ENCODE measurements around the gene SDK2. TPM values are rescaled to one million over a fixed set of nuclear protein-coding genes. Genes with fewer than 3 reads are reported as not detected.

SDK2 gene
- total RNA-seq, 2 donors from 2014 or later, result 0.26 to 0.33 TPM

DNA sequence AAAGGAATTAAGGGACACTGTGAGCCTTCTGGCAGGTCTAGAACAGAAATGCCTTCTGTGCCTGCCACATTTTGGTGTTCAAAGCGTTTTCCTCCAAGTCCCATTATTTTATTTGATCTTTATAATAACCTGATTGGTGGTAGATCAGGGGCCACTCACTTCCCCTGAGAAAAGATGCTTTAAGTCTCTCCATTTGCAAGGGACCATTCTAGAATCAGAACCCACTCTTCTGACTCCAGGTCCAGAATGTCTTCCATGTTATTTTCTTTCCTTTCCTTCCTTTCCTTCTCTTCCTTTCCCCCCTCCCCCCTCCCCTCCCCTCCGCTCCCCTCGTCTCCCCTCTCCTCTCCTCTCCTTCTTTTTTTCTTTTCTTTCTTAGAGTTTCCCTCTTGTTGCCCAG lies 313.2 kb downstream of the SDK2 start:
- H3K36me3 ChIP-seq (replicated peaks in 1 of 2; ENCODE audit: insufficient read depth in 1 of 2, low read depth in 2 of 2), result no peaks in the 10 kb centered on the region
- H3K4me3 ChIP-seq, result no peak overlapping the region
- no peak for TF ChIP-seq POLR2A (IDR thresholded peaks at IDR 0.05)
- TF ChIP-seq, protein P1, sequence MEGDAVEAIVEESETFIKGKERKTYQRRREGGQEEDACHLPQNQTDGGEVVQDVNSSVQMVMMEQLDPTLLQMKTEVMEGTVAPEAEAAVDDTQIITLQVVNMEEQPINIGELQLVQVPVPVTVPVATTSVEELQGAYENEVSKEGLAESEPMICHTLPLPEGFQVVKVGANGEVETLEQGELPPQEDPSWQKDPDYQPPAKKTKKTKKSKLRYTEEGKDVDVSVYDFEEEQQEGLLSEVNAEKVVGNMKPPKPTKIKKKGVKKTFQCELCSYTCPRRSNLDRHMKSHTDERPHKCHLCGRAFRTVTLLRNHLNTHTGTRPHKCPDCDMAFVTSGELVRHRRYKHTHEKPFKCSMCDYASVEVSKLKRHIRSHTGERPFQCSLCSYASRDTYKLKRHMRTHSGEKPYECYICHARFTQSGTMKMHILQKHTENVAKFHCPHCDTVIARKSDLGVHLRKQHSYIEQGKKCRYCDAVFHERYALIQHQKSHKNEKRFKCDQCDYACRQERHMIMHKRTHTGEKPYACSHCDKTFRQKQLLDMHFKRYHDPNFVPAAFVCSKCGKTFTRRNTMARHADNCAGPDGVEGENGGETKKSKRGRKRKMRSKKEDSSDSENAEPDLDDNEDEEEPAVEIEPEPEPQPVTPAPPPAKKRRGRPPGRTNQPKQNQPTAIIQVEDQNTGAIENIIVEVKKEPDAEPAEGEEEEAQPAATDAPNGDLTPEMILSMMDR (IDR thresholded peaks at IDR 0.05), result no peak
- no peak overlapping the region for H3K27ac ChIP-seq
- 51 to 67% methylated on average over 3 of the region's 3 CpGs for WGBS, 2 donors
- no peak for ATAC-seq
- no peaks in the 10 kb centered on the region for H3K4me1 ChIP-seq
- H3K9me3 ChIP-seq, result no peaks in the 10 kb centered on the region
- DNase-seq, result no peak
- no peaks in the 10 kb centered on the region for H3K27me3 ChIP-seq
- intact Hi-C loops (cut with DNase I), result no loop called here

DNA sequence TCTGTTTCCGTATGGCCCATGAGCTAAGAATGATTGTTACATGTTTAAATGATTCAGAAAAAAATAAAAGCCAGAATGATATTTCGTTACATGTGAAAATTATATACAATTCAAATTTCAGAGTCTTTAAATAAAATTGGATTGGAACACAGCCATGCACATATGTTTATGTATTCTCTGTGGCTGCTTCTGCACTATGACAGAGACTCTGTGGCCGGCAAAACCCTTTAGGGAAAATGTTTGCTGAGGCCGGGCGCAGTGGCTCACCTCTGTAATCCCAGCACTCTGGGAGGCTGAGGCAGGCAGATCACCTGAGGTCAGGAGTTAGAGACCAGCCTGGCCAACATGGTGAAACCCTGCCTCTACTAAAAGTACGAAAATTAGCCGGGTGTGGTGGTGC lies 316.6 kb downstream of the SDK2 start:
- no peaks in the 10 kb centered on the region for H3K27me3 ChIP-seq
- H3K9me3 ChIP-seq, result no peaks in the 10 kb centered on the region
- TF ChIP-seq, protein P1 (IDR thresholded peaks at IDR 0.05), result no peak
- TF ChIP-seq POLR2A (IDR thresholded peaks at IDR 0.05), result no peak
- 89 to 90% methylated on average over 7 of the region's 7 CpGs for WGBS, 2 donors
- no peaks in the 10 kb centered on the region for H3K36me3 ChIP-seq (replicated peaks in 1 of 2; ENCODE audit: insufficient read depth in 1 of 2, low read depth in 2 of 2)
- H3K4me3 ChIP-seq, result no peak overlapping the region
- no peaks in the 10 kb centered on the region for H3K4me1 ChIP-seq
- intact Hi-C loops (cut with DNase I), result no loop called here
- no peak overlapping the region for H3K27ac ChIP-seq
- DNase-seq (no peak), ATAC-seq (no peak)

DNA sequence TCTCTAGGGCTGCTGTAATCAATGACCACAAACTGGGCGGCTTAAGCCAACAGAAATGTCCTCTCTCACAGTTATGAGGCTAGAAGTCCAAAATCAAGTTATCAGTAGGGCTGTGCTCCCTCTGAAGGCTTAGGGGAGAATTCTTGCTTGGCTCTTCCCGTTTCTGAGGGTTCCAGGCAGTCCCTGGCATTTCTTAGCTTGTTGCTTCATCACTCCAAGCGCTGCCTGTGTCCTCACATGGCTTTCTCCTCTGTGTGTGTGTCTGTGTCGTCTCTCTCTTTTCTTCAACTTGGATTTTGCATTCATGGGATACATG lies 318.8 kb downstream of the SDK2 start:
- intact Hi-C loops (cut with DNase I), result no loop called here
- Histone ChIP-seq H3K27ac (peak overlapping the region in 1 of 4 donors; percentile 11), H3K4me1 (no peaks in the 10 kb centered on the region), H3K27me3 (no peaks in the 10 kb centered on the region), H3K9me3 (no peaks in the 10 kb centered on the region), H3K4me3 (no peak overlapping the region), H3K36me3 (replicated peaks in 1 of 2; ENCODE audit: insufficient read depth in 1 of 2, low read depth in 2 of 2) (no peaks in the 10 kb centered on the region)
- TF ChIP-seq POLR2A (IDR thresholded peaks at IDR 0.05), result no peak
- TF ChIP-seq, protein P1 (IDR thresholded peaks at IDR 0.05), result no peak
- WGBS, 2 donors, result 58 to 64% methylated on average over 4 of the region's 4 CpGs
- ATAC-seq (peak; percentile 60), DNase-seq (peak in 1 of 4 donors; percentile 35)

DNA sequence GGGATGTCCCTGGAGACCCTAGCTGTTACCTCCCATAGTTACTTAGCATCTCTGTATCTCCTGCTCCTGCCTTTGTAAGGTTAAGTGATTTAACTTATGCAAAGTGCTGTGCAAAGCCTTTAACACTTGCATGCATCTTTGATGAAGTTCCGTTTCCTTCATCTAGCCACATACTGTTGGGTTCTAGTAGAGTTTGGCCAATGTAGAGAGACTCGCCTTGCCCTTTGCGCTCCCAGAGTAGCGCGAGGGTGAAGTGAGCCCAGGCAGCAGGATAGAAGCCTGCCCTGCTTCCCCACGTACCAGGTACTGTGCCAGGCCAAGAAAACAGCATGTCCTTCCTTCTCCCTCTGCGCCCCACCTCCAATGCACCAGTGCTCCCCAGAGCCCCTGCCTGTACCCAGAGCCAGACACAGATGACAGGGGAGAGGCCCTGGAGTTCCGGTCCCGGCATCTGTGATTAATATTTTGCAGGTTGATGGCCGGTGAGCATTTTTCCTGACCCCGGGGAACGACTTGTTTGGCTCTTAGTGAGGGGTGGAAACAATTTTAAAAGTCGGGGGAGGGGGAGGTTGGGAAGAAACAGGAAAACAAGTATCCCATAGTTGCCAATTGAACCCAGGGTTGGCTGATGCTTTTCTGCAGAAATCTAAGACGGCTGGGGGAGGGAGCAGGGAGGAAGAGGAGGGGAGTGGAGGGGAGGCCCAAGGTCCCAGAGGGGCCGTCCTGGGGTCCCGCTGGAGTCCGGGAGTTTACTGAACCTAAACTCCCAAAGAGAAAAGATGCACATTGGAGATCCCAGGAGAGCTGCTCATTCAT lies 319.3 kb downstream of the SDK2 start:
- no peaks in the 10 kb centered on the region for H3K36me3 ChIP-seq (replicated peaks in 1 of 2; ENCODE audit: insufficient read depth in 1 of 2, low read depth in 2 of 2)
- TF ChIP-seq POLR2A (IDR thresholded peaks at IDR 0.05), result no peak
- TF ChIP-seq, protein P1 (IDR thresholded peaks at IDR 0.05), result no peak
- H3K4me1 ChIP-seq, result no peaks in the 10 kb centered on the region
- intact Hi-C loops (cut with DNase I), result no loop called here
- H3K27me3 ChIP-seq, result no peaks in the 10 kb centered on the region
- 59 to 65% methylated on average over 13 to 17 of the region's 17 CpGs for WGBS, 2 donors
- DNase-seq (no peak), ATAC-seq (no peak)
- H3K27ac ChIP-seq, result peak overlapping the region in 1 of 4 donors; percentile 11
- H3K4me3 ChIP-seq, result no peak overlapping the region
- H3K9me3 ChIP-seq, result no peaks in the 10 kb centered on the region

DNA sequence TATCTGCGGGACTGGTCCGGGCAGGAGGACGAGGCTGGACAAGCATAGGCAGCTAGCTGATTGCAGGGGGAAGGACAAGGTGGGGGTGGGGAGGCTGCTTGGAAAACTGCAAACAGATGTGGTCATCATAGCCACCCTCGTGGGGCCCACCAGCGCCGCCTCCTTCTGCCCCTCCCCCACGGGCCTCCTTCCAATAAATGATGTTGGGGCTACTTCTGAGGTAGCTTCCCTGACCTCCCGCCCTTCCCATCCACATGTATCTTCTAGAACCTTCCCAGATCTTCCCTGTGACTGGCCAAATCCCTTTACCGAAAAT lies 320.1 kb downstream of the SDK2 start:
- no peak for ATAC-seq
- TF ChIP-seq POLR2A (IDR thresholded peaks at IDR 0.05), result no peak
- TF ChIP-seq, protein P1 (IDR thresholded peaks at IDR 0.05), result no peak
- Histone ChIP-seq H3K27ac (no peak overlapping the region), H3K27me3 (no peaks in the 10 kb centered on the region), H3K36me3 (replicated peaks in 1 of 2; ENCODE audit: insufficient read depth in 1 of 2, low read depth in 2 of 2) (no peaks in the 10 kb centered on the region), H3K4me1 (no peaks in the 10 kb centered on the region), H3K4me3 (no peak overlapping the region), H3K9me3 (no peaks in the 10 kb centered on the region)
- no peak for DNase-seq
- WGBS, 2 donors, result 58 to 65% methylated on average over 9 of the region's 9 CpGs
- intact Hi-C loops (cut with DNase I), result no loop called here
